Fibroblast of lung (primary cell): ENCODE measurements around the gene DDOST. TPM values are rescaled to one million over a fixed set of nuclear protein-coding genes. Genes with fewer than 3 reads are reported as not detected.

Experiments
- DNase-seq, 2 donors: peaks; one replicate each; pipeline versions ENCODE4 v3.0.0 to v3.0.0-alpha.2; 2010; ENCODE audit warnings: low read depth in 2 of 2
- H2AFZ ChIP-seq: 2 replicates; pipeline ENCODE4 v1.5.1; 2012; ENCODE audit warnings: low read length, control low read depth, inconsistent platforms
- H3K27ac ChIP-seq: 2 replicates; pipeline ENCODE4 v1.5.1; 2011; ENCODE audit warnings: low read length, control low read depth; ENCODE audit not compliant: insufficient read depth
- H3K27me3 ChIP-seq: 2 replicates; pipeline ENCODE4 v1.5.1; 2011; ENCODE audit warnings: mild to moderate bottlenecking, low read length; ENCODE audit not compliant: control insufficient read depth, insufficient read depth
- H3K36me3 ChIP-seq: 2 replicates; pipeline ENCODE4 v1.5.1; 2011; ENCODE audit warnings: low read length; ENCODE audit not compliant: control insufficient read depth, insufficient read depth
- H3K4me1 ChIP-seq: 2 replicates; pipeline ENCODE4 v1.5.1; 2011; ENCODE audit warnings: low read length; ENCODE audit not compliant: control insufficient read depth, insufficient read depth; ENCODE audit errors: extremely low read depth
- H3K4me2 ChIP-seq: 2 replicates; pipeline ENCODE4 v1.5.1; 2011; ENCODE audit warnings: low read length, control low read depth; ENCODE audit not compliant: insufficient read depth; ENCODE audit errors: extremely low read depth
- H3K4me3 ChIP-seq, 4 experiments: fragments of 200-600 bp in 1 of 4; sonication (generic) in 1 of 4; replicated peaks in 1 of 4; 2 replicates each; pipeline ENCODE4 v1.5.1; 2011 to 2016; ENCODE audit warnings: low read length in 4 of 4, low read depth in 3 of 4, mild to moderate bottlenecking in 3 of 4, control low read depth in 2 of 4, inconsistent platforms in 1 of 4, mixed read lengths in 1 of 4; ENCODE audit not compliant: insufficient read depth in 1 of 4; ENCODE audit errors: control extremely low read depth in 1 of 4
- H3K79me2 ChIP-seq: 2 replicates; pipeline ENCODE4 v1.5.1; 2012; ENCODE audit warnings: mild to moderate bottlenecking, low read length, inconsistent platforms; ENCODE audit not compliant: control insufficient read depth, insufficient read depth
- H3K9ac ChIP-seq: 2 replicates; pipeline ENCODE4 v1.5.1; 2011; ENCODE audit warnings: mild to moderate bottlenecking, low read length, control low read depth; ENCODE audit not compliant: insufficient read depth
- H3K9me3 ChIP-seq: 2 replicates; pipeline ENCODE4 v1.5.1; 2012; ENCODE audit warnings: low read depth, low read length; ENCODE audit not compliant: control insufficient read depth, insufficient read depth
- H4K20me1 ChIP-seq: 2 replicates; pipeline ENCODE4 v1.5.1; 2011; ENCODE audit warnings: low read length; ENCODE audit not compliant: control insufficient read depth, insufficient read depth; ENCODE audit errors: extremely low read depth
- EZH2 ChIP-seq: IDR thresholded peaks from 2 replicates; pipeline ENCODE4 v1.5.1; 2012; ENCODE audit warnings: low read length, control low read depth, mild to moderate bottlenecking; ENCODE audit errors: missing control alignments
- polyA plus RNA-seq, 2 donors: library from polyadenylated mRNA; depleted of rRNA in 1 of 2; stranded (reverse) in 1 of 2; unstranded in 1 of 2; fragments of >200 nt; gene quantifications; 2 replicates each; pipeline ENCODE4 v1.2.1, GENCODE V29; 2011 to 2012; ENCODE audit warnings: missing spikeins in 1 of 2
- total RNA-seq: library from RNA; depleted of rRNA; stranded (reverse); fragments of >200 nt; gene quantifications from 2 replicates; pipeline ENCODE4 v1.2.1, GENCODE V29; 2014
- TF ChIP-seq, protein P1 (sequence below), 2 donors: IDR thresholded peaks in 1 of 2; conservative IDR thresholded peaks in 1 of 2; 1 replicate in 1 of 2; 2 replicates in 1 of 2; pipeline ENCODE4 v1.5.1; 2011 to 2012; ENCODE audit warnings: low read length in 2 of 2, control low read depth in 1 of 2, inconsistent platforms in 1 of 2, low read depth in 1 of 2, mild to moderate bottlenecking in 1 of 2

The DDOST gene
- total and polyA plus RNA-seq, 2 donors (not counting 1 experiment from before 2014, with no cell fraction given): 319 to 372 TPM

DNA sequence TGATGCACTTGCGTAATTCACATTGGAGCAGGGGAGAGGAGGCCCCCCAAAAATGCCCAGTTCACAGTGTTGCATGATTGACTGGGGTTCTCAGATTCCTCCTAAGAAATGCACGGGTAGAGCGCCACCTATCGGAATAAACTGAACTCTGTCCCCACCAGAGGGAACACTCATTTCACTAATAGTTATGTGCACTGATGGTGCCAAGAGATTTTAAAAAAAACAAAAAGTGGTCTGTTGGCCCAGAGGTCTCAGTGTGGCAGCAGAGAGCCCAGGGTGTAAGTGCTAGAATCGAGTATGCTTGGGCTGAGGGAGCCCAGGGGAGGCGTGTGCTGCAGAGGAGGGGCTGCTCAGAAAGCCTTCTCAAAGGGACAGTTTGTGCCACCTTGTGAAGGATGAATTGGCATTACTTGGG lies 21.0 kb downstream of the DDOST start:
- Histone ChIP-seq H3K4me1 (no peaks in the 10 kb centered on the region), H2AFZ (no peak overlapping the region), H4K20me1 (no peaks in the 10 kb centered on the region), H3K36me3 (peaks cover 5% of the 10 kb centered on the region), H3K9me3 (no peaks in the 10 kb centered on the region), H3K27ac (no peak overlapping the region), H3K4me3 (no peak overlapping the region), H3K79me2 (no peaks in the 10 kb centered on the region), H3K27me3 (no peaks in the 10 kb centered on the region), H3K9ac (no peak overlapping the region), H3K4me2 (no peak overlapping the region)
- TF ChIP-seq EZH2: no peak
- TF ChIP-seq, protein P1, sequence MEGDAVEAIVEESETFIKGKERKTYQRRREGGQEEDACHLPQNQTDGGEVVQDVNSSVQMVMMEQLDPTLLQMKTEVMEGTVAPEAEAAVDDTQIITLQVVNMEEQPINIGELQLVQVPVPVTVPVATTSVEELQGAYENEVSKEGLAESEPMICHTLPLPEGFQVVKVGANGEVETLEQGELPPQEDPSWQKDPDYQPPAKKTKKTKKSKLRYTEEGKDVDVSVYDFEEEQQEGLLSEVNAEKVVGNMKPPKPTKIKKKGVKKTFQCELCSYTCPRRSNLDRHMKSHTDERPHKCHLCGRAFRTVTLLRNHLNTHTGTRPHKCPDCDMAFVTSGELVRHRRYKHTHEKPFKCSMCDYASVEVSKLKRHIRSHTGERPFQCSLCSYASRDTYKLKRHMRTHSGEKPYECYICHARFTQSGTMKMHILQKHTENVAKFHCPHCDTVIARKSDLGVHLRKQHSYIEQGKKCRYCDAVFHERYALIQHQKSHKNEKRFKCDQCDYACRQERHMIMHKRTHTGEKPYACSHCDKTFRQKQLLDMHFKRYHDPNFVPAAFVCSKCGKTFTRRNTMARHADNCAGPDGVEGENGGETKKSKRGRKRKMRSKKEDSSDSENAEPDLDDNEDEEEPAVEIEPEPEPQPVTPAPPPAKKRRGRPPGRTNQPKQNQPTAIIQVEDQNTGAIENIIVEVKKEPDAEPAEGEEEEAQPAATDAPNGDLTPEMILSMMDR (conservative IDR thresholded peaks at IDR 0.05 in 1 of 2, IDR thresholded peaks at IDR 0.05 in 1 of 2; ENCODE audit: low read depth in 1 of 2, low read length in 2 of 2): peak; percentile 70 to 80
- DNase-seq: peak; percentile 24 to 69

DNA sequence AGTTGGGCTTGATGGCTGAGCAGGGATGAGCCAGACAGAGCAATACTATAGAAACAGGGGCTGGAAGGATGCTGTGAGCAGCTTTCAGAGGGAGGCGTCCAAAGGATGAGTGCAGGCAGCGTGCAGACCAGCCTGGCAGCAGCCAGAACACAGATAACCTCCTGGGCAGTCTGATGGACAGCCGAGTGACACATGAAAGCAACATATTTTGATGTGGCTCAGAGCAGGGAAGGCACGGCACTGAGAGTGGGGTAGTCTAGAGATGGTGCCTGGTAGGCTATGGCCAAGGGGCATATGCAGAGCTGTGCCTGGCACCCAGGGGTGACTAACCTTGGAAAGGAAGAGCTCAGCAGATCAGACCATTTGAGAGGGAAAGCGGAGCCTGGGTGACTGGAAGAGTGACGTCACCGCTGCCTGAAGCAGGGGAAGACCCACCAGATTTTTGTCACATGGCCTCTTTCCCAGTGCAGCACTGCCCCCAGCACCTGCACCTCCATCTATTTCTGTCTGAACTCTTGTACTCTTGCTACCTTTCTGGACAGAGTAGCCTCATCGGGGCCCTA lies 24.3 kb downstream of the DDOST start:
- no peaks in the 10 kb centered on the region for H4K20me1 ChIP-seq
- no peak overlapping the region for H3K4me3 ChIP-seq
- H3K9ac ChIP-seq: no peak overlapping the region
- H3K36me3 ChIP-seq: peaks cover 2% of the 10 kb centered on the region
- no peak for DNase-seq
- no peaks in the 10 kb centered on the region for H3K79me2 ChIP-seq
- H3K27me3 ChIP-seq: no peaks in the 10 kb centered on the region
- TF ChIP-seq, protein P1 (conservative IDR thresholded peaks at IDR 0.05 in 1 of 2, IDR thresholded peaks at IDR 0.05 in 1 of 2; ENCODE audit: low read depth in 1 of 2, low read length in 2 of 2): no peak
- TF ChIP-seq EZH2: no peak
- H3K27ac ChIP-seq: no peak overlapping the region
- H3K9me3 ChIP-seq: no peaks in the 10 kb centered on the region
- H3K4me1 ChIP-seq: peaks cover 4% of the 10 kb centered on the region
- no peak overlapping the region for H2AFZ ChIP-seq
- no peak overlapping the region for H3K4me2 ChIP-seq

DNA sequence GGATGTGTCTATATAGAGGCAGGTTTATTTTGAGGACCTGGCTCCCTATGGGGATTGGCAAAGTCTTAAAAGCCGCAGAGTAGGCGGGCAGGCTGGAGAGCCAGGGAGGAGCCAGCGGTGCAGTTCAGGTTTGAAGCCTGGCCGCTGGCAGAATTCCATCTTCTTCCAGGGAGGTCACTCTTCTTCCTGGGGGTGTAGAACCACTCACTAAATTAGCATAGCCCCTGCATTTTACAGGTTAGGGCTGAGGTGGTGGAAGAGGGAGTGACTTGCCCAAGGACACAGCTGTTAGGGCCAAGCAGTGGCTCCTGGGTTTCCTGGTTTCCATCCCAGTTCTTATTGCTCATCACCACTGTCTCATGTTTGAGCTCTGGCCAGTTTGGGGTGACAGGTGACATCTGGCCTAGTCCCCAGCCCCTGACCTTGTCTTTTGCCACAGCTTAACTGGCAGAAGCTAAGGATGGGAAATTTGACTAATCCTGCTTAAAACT lies 26.5 kb downstream of the DDOST start:
- no peak overlapping the region for H3K27ac ChIP-seq
- no peak overlapping the region for H2AFZ ChIP-seq
- peak; percentile 31 to 58 for DNase-seq
- no peak for TF ChIP-seq EZH2
- TF ChIP-seq, protein P1 (conservative IDR thresholded peaks at IDR 0.05 in 1 of 2, IDR thresholded peaks at IDR 0.05 in 1 of 2; ENCODE audit: low read depth in 1 of 2, low read length in 2 of 2): no peak
- H3K36me3 ChIP-seq: peaks cover under 1% of the 10 kb centered on the region
- no peaks in the 10 kb centered on the region for H3K27me3 ChIP-seq
- H3K4me2 ChIP-seq: peak overlapping the region; percentile 100
- H4K20me1 ChIP-seq: no peaks in the 10 kb centered on the region
- no peaks in the 10 kb centered on the region for H3K79me2 ChIP-seq
- H3K9ac ChIP-seq: no peak overlapping the region
- peak overlapping the region; percentile 79 to 96 (median 86) for H3K4me3 ChIP-seq
- H3K4me1 ChIP-seq: peaks cover 4% of the 10 kb centered on the region
- H3K9me3 ChIP-seq: no peaks in the 10 kb centered on the region
